ENCODE measurements around the gene DLG1. TPM values are rescaled to one million over a fixed set of nuclear protein-coding genes. Genes with fewer than 3 reads are reported as not detected.

Gene DLG1
- total and polyA plus RNA-seq, 2 of the 4 experiments (the other 2 are of a cell fraction), result 21.2 to 57.7 TPM

DNA sequence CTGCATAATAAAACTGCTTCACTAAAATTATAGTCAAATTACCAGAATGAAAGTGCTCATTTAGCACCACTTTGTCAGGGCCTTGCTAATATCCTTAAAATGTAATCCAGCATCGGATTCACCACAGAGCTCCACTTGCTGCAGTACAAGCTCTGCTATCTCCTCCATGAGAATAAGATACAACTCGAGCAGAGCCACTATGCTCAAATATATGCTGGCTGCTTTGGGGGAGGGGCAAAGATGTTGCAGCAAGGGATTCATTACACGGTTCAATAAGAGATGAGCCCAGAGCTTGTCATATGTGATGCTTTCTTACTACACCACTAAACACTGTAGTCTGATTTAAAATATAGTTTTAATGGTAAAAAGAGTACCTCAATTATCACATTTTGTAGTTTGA is 72.2 kb downstream of the DLG1 start:
- BruUV-seq (replicated peaks), result no TSS peak
- ATAC-seq (ENCODE audit: low read depth) (no peak), DNase-seq (no peak)
- no CpG with 5 or more reads among the region's 3 CpGs for WGBS, 2 experiments (ENCODE audit: extremely low coverage in 2 of 2, insufficient read length in 1 of 2)
- no peak for TF ChIP-seq FOS (IDR thresholded peaks at IDR 0.05; ENCODE audit: low read depth, low read length)
- TF ChIP-seq, protein P1, sequence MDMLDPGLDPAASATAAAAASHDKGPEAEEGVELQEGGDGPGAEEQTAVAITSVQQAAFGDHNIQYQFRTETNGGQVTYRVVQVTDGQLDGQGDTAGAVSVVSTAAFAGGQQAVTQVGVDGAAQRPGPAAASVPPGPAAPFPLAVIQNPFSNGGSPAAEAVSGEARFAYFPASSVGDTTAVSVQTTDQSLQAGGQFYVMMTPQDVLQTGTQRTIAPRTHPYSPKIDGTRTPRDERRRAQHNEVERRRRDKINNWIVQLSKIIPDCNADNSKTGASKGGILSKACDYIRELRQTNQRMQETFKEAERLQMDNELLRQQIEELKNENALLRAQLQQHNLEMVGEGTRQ (IDR thresholded peaks at IDR 0.05; ENCODE audit: low read depth, low read length), result no peak
- no peak for TF ChIP-seq CEBPB (IDR thresholded peaks at IDR 0.05; ENCODE audit: low read depth, low read length)
- TF ChIP-seq RAD21 (IDR thresholded peaks at IDR 0.05; ENCODE audit: low read length), result no peak
- Histone ChIP-seq H3K4me3 (ENCODE audit: insufficient read depth, low read depth, low read length) (no peak overlapping the region), H3K27ac (ENCODE audit: insufficient read depth, low read length) (no peak overlapping the region), H2BK120ac (ENCODE audit: low read depth, low read length) (no peak overlapping the region), H3K18ac (ENCODE audit: low read depth, low read length) (no peak overlapping the region), H4K20me1 (ENCODE audit: insufficient read depth, low read length) (peaks cover 32% of the 10 kb centered on the region), H4K5ac (ENCODE audit: low read depth, low read length) (no peak overlapping the region), H4K8ac (ENCODE audit: low read depth in 2 of 2, low read length in 2 of 2) (no peak overlapping the region), H3K4me1 (ENCODE audit: control insufficient read depth, insufficient read depth, low read length) (peaks cover 2% of the 10 kb centered on the region), H3K27me3 (ENCODE audit: control insufficient read depth, insufficient read depth, low read length) (no peaks in the 10 kb centered on the region), H2BK15ac (ENCODE audit: low read depth, low read length) (no peak overlapping the region), H3K9me3 (ENCODE audit: control insufficient read depth, insufficient read depth, low read length) (no peaks in the 10 kb centered on the region), H3K36me3 (ENCODE audit: control insufficient read depth, insufficient read depth, low read length) (no peaks in the 10 kb centered on the region), H2AK9ac (replicated peaks; ENCODE audit: low read depth, low read length, poor library complexity) (no peak overlapping the region), H2AK5ac (ENCODE audit: low read depth, low read length) (no peak overlapping the region), H3K4me2 (ENCODE audit: low read depth, low read length) (no peak overlapping the region), H2BK20ac (ENCODE audit: low read depth, low read length) (no peak overlapping the region), H3K23ac (ENCODE audit: low read depth, low read length) (no peak overlapping the region), H3K9me1 (ENCODE audit: insufficient read depth, low read length) (peaks cover 5% of the 10 kb centered on the region; the same call in 1 of the 2 replicates), H3K56ac (ENCODE audit: extremely low read depth, insufficient read depth, low read length) (no peak overlapping the region), H3K79me1 (ENCODE audit: low read depth in 1 of 2, low read length in 2 of 2) (peaks cover 8 to 43% of the 10 kb centered on the region in 2 experiments; a peak in 3 of 4 replicates), H3K14ac (replicated peaks; ENCODE audit: low read depth, low read length) (no peak overlapping the region), H2AFZ (replicated peaks; ENCODE audit: low read length, poor library complexity) (no peak overlapping the region), H2BK5ac (ENCODE audit: low read depth, low read length, poor library complexity, severe bottlenecking) (no peak overlapping the region), H3K9ac (ENCODE audit: low read depth, low read length) (no peak overlapping the region), H3K4ac (ENCODE audit: low read depth, low read length) (no peak overlapping the region), H4K91ac (ENCODE audit: insufficient read depth, low read depth, low read length) (no peak overlapping the region)
- CTCF ChIA-PET, result no interaction called here
- in situ Hi-C loops (cut with MboI; ENCODE audit: low sequenced_read_pairs) (no loop called here), dilution Hi-C loops (cut with HindIII; ENCODE audit: low sequenced_read_pairs, unreplicated experiment) (no loop called here), intact Hi-C loops (cut with micrococcal nuclease) (no loop called here)
- POLR2A ChIA-PET (ENCODE audit: unreplicated experiment), result no interaction called here

All from IMR-90 (cell line).